Measurements from ENCODE around the gene ABCC8. TPM values are rescaled to one million over a fixed set of nuclear protein-coding genes. Genes with fewer than 3 reads are reported as not detected.

ABCC8 gene
- total and polyA plus RNA-seq, 2 donors (not counting 1 experiment from before 2014, with no cell fraction given): 0.03 to 0.17 TPM

- 83% methylated on average over 1 of the region's 2 CpGs for WGBS (ENCODE audit: insufficient coverage)
- POLR2A ChIA-PET: no interaction called here
- CTCF ChIA-PET: no interaction called here
These were observed 6.9 kb upstream of the ABCC8 start for GRCh38 chr11:17483505-17483904.

GRCh38 chr11:17481905-17482304, 5.3 kb upstream of the ABCC8 start:
- Histone ChIP-seq H3K4me2 (replicated peaks; ENCODE audit: low read depth, low read length, poor library complexity, severe bottlenecking) (no peak overlapping the region), H3K27ac (ENCODE audit: low read length in 2 of 2) (no peak overlapping the region), H3K9me3 (ENCODE audit: control extremely low read depth in 1 of 3, control insufficient read depth in 2 of 3, insufficient read depth in 1 of 3, low read length in 2 of 3) (no peaks in the 10 kb centered on the region), H3K36me3 (replicated peaks in 1 of 2; ENCODE audit: control extremely low read depth in 1 of 2, control insufficient read depth in 1 of 2, extremely low read depth in 1 of 2, insufficient read depth in 2 of 2, low read length in 1 of 2) (no peaks in the 10 kb centered on the region), H2AFZ (ENCODE audit: insufficient read depth, low read depth, low read length, poor library complexity, severe bottlenecking) (no peak overlapping the region), H3K4me1 (ENCODE audit: control insufficient read depth in 2 of 2, insufficient read depth in 2 of 2, low read length in 2 of 2) (no peaks in the 10 kb centered on the region), H3K4me3 (ENCODE audit: control extremely low read depth in 1 of 5, extremely low read depth in 1 of 5, insufficient read depth in 1 of 5, low read depth in 2 of 5, low read length in 4 of 5) (no peak overlapping the region), H3K9ac (ENCODE audit: low read length) (no peak overlapping the region), H3K79me2 (ENCODE audit: control insufficient read depth, insufficient read depth, low read length) (no peaks in the 10 kb centered on the region), H4K20me1 (ENCODE audit: control insufficient read depth, insufficient read depth, low read length, poor library complexity, severe bottlenecking) (no peaks in the 10 kb centered on the region), H3K27me3 (replicated peaks in 1 of 4; ENCODE audit: control extremely low read depth in 1 of 4, control insufficient read depth in 3 of 4, insufficient read depth in 4 of 4, low read length in 3 of 4) (peaks cover 0 to 15% (median 5%) of the 10 kb centered on the region in 4 experiments)
- Mint-ChIP-seq H3K4me3 (no peak overlapping the region), H3K4me1 (no peaks in the 10 kb centered on the region), H3K9me3 (ENCODE audit: insufficient read depth) (peaks cover 4% of the 10 kb centered on the region), H3K27me3 (peaks cover 27% of the 10 kb centered on the region), H3K27ac (no peak overlapping the region)
- DNase-seq: no peak
- WGBS (ENCODE audit: insufficient coverage): 60% methylated on average over 3 of the region's 5 CpGs
- no peak for ATAC-seq (ENCODE audit: low read depth)
- no peak for TF ChIP-seq CTCF (IDR thresholded peaks at IDR 0.05)
- no peak for TF ChIP-seq EZH2 (IDR thresholded peaks at IDR 0.05; ENCODE audit: borderline replicate concordance, insufficient read depth, low read depth, low read length, poor library complexity, severe bottlenecking)
- intact Hi-C loops (cut with micrococcal nuclease): no loop called here
- CTCF ChIA-PET: no interaction called here
- POLR2A ChIA-PET: no interaction called here

More at GRCh38 chr11:17483505-17483904, 6.9 kb upstream of the ABCC8 start:
- no peak overlapping the region for H3K9ac ChIP-seq (ENCODE audit: low read length)
- Mint-ChIP-seq H3K4me3 (no peak overlapping the region), H3K9me3 (ENCODE audit: insufficient read depth) (peaks cover 4% of the 10 kb centered on the region), H3K27ac (no peak overlapping the region), H3K4me1 (no peaks in the 10 kb centered on the region), H3K27me3 (peaks cover 29% of the 10 kb centered on the region)
- intact Hi-C loops (cut with micrococcal nuclease): no loop called here
- DNase-seq (no peak), ATAC-seq (ENCODE audit: low read depth) (no peak)
- TF ChIP-seq EZH2 (IDR thresholded peaks at IDR 0.05; ENCODE audit: borderline replicate concordance, insufficient read depth, low read depth, low read length, poor library complexity, severe bottlenecking) (no peak), CTCF (IDR thresholded peaks at IDR 0.05) (no peak)
- no peaks in the 10 kb centered on the region for H3K79me2 ChIP-seq (ENCODE audit: control insufficient read depth, insufficient read depth, low read length)
- no peak overlapping the region for H3K4me3 ChIP-seq (ENCODE audit: control extremely low read depth in 1 of 5, extremely low read depth in 1 of 5, insufficient read depth in 1 of 5, low read depth in 2 of 5, low read length in 4 of 5)
- H3K27ac ChIP-seq (ENCODE audit: low read length in 2 of 2): no peak overlapping the region
- H3K4me2 ChIP-seq (replicated peaks; ENCODE audit: low read depth, low read length, poor library complexity, severe bottlenecking): no peak overlapping the region
- no peak overlapping the region for H2AFZ ChIP-seq (ENCODE audit: insufficient read depth, low read depth, low read length, poor library complexity, severe bottlenecking)
- H3K36me3 ChIP-seq (replicated peaks in 1 of 2; ENCODE audit: control extremely low read depth in 1 of 2, control insufficient read depth in 1 of 2, extremely low read depth in 1 of 2, insufficient read depth in 2 of 2, low read length in 1 of 2): no peaks in the 10 kb centered on the region
- H3K4me1 ChIP-seq (ENCODE audit: control insufficient read depth in 2 of 2, insufficient read depth in 2 of 2, low read length in 2 of 2): no peaks in the 10 kb centered on the region
- peaks cover 0 to 10% (median 3%) of the 10 kb centered on the region in 4 experiments for H3K27me3 ChIP-seq (replicated peaks in 1 of 4; ENCODE audit: control extremely low read depth in 1 of 4, control insufficient read depth in 3 of 4, insufficient read depth in 4 of 4, low read length in 3 of 4)
- H4K20me1 ChIP-seq (ENCODE audit: control insufficient read depth, insufficient read depth, low read length, poor library complexity, severe bottlenecking): no peaks in the 10 kb centered on the region
- no peaks in the 10 kb centered on the region for H3K9me3 ChIP-seq (ENCODE audit: control extremely low read depth in 1 of 3, control insufficient read depth in 2 of 3, insufficient read depth in 1 of 3, low read length in 2 of 3)

All from B cell (primary cell).